HG03342 (cell line): ENCODE measurements around the gene ADAMTS20.

ENCODE experiments used
- ATAC-seq: cut with Tn5 transposase; IDR thresholded peaks from one replicate; pipeline ENCODE4 v1.9.1; 2021; ENCODE audit warnings: mild to moderate bottlenecking, moderate library complexity; ENCODE audit not compliant: unreplicated experiment

Gene ADAMTS20

DNA sequence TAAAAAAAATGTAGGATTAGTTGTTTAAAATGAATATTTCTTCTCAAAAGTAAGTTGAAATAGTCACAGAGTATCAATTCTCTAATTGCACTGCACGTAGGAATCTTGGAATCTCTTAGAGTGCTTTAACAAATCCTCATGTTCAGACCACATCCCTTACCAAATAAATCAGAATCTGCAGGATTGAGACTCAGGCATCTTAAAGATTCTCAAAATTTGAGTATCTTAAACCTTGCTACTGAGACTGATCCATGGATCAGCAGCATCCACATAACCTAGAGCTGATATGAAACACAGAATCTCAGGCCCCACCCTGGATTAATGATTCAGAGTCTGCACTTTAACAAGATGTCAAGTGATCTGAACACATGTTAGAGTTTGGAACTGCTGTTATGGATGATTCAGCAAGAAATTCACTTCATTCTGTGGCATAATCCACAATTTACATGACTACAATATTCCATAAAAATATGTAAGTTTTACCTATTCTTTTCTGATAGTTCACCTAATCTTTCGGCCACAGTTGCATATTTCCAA lies 58.7 kb downstream of the ADAMTS20 start:
- ATAC-seq = no peak

DNA sequence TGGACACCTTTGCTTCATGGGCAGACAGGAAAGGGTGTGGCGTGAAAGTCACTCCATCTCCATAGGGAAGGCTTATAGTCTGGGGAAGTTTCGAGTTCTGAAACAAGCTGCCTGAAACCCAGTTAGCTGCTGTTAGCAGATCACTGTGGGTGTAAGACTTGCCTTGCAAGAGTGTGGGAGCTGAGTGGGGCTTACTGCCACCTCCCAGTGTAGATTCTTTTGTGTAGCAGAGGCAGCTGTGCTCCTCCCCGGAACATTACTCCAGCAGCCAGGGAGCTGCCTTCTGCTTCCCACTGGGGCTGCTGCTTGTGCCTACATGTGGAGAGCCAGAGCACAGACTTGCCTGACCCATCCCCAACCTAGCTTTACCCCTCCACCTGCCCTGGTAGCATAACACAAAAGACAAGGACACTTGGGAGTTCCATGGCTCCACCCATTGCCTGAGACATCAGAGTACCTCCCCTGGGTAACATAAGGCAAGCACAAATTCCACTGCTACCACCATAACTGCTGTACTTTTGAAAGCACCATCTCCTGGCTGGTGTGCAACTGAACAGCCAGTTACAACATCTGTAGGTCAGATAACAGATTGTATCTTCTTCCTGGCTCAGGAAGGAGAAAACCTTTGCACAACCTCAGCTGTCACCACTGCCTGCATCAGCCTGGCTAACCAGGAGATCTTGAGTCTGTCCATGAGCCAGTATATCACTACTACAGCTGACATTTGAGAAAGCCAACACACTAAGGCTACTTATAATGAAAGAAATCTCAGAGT lies 69.5 kb downstream of the ADAMTS20 start:
- ATAC-seq = no peak

DNA sequence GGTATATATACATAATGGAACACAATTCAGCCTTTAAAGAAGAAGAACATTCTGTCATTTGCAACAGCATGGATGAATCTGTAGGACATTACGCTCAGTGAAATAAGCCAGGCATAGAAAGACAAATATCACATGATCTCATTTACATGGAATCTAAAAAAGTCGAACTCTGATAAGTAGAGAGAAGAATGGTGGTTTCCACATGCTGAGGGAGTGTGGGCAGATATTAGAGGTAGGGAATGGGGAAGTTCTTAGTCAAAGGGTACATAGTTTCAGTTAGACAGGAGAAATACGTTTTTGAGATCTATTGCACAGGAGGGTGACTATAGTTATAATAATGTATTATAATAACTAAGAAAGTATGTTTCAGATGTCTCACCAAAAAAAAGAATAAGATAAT lies 71.4 kb downstream of the ADAMTS20 start:
- ATAC-seq = no peak

DNA sequence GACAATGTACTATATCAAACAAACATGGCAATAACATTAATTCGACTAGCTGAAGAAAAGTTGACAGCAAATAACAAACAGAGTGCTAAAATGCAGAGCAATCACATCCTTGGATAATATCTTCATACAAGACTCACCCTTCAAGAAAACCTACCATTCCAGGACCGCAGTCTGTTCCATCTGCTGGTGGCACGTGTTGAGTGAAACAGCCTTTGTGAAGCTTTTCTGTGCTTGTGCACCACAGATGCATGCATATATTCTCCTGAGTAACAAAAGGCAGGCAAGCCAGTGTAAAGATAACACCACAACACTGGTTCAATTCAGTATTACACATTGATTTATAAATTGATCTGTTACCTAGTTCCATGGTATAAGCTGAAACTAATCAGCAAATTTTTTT lies 89.3 kb downstream of the ADAMTS20 start:
- no peak for ATAC-seq

DNA sequence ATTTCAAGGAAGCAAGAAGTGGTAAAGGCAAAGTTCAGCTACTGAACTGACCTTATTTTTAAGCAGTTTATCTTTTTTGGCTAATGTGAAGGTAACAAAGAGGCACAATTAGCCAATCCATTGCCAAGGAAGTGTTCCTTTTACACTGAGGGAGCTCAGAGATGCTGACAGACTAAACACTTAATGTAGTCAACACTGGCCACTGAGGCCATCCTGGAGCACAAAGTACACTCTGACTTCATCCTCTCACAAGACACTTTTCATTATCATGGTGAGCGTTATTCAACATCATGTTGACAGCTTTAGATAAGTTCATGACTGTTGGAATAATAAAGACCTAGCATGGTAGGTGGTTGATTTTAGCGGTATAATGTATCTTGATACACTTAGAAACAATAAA lies 89.9 kb downstream of the ADAMTS20 start:
- ATAC-seq = no peak

DNA sequence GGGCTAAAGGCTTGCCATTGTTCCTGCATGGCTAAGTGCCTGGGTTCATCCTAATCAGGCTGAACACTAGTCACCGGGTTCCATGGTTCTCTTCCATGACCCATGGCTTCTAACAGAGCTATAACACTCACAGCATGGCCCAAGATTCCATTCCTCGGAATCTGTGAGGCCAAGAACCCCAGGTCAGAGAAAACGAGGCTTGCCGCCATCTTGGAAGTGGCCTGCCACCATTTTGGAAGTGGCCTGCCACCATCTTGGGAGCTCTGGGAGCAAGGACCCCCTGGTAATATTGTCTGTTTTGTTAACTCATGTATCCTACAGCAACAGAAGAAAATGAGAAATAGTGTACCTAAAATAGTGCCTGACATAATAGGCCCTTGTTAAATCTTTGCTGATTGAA lies 92.7 kb downstream of the ADAMTS20 start:
- ATAC-seq = no peak

DNA sequence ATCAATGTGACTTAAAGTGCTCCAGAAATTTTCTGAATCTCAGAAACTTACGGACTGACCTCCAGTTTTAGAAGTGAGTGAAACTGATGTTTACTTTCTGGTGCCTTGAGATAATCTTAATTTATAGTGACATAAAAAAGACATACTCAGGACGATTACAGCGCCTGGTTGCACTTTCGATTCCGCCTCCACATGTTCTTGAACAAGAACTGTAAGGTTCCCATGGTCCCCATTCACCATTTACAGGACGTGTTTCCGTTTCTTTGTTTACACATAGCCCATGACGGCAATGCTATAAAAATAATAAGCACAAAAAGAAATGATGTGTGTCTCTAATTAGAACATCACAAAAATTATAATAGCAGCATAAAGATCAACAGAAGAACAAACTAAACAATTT lies 98.2 kb downstream of the ADAMTS20 start:
- no peak for ATAC-seq

DNA sequence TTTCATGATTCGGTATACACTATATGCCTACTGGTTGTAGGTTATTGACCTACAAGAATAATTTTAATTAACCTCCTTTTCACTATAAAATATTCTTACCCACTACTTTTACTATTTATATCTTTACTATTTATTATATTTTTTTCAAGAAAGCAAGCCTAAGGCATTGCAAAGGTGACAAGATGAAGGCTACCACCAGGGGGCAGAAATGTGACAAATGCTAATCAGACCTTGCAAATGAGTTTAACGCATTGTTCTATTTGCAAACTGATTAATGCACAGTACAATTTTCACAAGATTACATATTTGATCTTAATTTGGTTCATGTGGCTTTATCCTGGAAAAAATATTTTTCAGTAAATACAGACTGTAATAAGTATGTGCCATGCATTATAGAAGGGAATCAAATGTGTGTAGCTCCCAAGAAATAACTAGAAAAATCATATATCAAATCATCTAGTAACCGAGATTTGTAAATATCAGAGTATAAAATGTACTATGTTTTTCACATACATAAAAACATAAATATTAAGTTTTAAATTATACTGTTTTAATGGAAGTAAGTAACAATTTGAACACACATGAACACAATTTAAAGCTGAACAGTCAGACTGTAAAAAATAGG lies 107.0 kb downstream of the ADAMTS20 start:
- ATAC-seq = peak; percentile 88

DNA sequence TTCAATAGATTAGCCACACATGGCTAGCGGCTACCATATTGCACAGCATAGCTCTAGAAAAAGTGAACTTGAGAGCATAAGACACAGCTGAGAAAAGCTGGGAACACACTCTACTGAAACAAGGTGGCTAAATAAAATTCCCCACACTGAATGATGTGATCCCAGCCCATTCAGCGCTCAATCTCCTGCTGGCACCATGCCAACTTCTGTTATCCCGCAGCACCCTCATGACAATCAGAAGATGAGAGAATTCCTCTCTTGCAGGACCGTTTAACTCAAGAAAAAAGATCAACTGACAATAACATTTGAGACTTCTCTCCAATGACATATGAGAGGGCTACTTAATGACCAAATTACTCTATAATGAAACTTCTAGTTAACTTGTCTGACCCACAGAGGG lies 115.4 kb downstream of the ADAMTS20 start:
- ATAC-seq = no peak

DNA sequence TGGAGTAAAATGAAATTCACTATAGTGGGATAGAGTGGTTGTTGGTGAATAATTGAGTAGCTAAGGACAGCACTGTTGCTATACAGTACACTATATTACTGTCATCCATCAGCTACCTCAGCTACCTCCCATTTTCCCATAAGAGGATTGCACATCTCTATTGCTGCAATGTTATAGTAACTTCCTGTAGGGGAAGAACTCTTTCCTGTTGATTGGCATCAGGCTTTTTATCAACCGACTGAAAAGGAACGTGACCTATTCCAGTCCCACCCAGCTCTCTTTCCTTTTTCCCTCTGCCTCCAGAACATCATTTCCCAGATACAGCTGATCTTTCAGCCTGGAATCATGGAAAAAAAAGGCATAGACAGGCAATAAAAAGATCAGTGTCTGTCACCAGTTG lies 117.4 kb downstream of the ADAMTS20 start:
- no peak for ATAC-seq

DNA sequence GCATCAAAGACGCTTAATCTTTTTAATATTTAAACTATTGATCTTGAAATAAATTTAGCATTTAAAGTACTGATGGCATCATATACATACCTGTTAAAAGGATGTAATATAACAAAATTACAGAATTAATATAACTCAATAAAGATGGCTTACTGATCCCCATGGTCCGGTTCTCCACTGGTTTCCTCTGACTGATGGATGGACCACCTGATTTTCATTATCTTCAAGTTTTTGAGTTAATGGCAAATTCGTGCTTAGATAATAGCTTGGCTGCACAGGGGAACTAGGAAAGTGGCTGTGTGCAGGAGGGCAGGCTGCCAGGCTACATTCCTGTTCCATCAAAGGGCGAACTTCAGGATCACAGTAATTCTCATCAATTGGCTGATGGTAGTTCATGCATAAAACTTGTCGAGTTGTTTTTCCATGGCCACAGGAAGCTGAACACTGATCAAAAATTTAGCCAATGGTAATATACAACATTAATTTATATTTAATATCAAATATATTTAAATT lies 123.9 kb downstream of the ADAMTS20 start:
- no peak for ATAC-seq

DNA sequence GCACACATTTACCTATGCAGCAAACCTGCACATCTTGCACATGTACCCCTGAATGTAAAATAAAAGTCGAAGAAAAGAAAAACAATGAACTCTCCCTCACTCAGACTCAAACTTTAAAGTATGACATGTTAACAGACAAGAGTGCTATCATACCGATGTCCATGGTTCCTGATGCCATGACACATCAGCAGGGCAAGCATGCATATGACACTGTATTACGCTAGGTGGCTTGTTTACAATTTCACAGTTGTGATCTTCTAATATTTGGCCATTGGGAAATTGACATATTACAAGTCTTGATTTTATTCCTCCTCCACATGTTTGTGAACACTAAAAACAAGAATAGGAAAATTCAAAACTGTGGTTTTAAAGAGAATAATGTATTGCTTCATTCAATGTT lies 126.6 kb downstream of the ADAMTS20 start:
- ATAC-seq = no peak

DNA sequence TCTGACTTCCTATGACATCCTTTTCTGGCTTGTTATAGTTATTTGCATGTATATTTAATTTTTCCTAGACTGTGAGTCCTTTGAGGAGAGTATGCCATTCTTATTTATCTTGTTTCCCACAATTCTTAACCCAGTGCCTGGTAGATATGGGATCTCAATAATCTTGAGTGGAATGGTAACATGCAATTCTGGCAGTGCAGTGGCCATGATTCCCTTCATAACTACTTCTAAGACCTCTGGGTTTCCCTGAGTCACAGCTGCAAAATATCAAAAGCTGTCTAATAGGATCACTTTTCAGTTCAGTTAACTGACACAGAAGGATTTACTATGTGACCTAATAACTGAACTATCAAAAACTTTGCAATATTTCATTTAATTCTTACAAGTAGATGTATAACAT lies 135.0 kb downstream of the ADAMTS20 start:
- no peak for ATAC-seq

DNA sequence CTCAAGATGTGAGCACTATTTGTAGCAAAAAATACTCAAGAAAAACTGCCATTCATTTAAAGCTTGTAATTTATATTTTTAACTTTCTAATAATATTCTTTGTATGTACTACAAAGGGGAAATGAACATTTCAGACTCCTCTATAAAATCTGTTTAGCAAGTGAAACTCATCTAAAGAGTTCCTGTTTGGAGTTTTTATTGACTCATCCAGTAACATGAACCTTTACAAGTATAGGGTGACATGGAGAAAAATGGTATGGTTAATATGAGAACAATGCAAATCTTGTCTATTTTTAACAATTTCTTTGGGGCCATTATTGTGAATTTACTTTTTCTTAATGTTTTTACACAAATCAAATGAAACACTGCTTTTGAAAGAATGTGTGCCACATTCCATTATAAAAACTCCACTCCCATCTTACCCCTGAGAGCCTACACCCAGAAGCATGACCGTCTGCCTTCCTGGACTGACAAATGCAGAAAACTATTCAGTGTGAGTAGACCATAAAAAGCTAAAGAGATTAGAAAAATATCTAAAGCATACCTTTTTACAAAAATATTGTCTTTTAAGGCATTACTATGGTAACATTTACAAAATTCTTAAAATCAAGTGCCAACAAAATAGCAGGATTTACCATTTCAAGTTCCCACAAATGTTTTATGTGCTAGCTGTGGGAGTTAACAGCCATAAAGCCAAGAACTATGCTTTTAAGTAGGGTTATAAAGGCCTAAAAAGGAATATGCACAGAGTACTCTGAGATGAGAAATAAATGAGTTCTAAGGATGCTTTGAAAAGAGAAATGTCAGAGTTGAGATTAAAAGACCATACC lies 144.0 kb downstream of the ADAMTS20 start:
- peak; percentile 91 for ATAC-seq

DNA sequence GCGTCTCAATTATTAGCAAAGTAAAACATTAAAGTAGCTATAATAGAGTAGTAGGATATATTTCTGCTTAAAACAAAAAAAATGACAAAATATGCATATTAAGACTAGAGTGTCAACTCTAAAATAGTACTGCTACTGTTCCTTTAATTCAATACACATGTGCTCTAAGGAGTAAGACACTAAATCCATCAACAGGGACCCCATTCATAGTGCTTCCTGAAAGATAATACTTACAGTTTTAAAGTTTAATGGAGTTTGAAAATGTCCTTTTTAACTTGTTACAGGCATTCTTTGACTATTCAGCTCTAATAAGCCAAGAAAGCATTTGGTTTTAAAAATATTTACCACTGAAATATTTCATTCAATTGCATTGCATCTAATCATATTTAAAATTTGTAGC lies 145.2 kb downstream of the ADAMTS20 start:
- no peak for ATAC-seq

DNA sequence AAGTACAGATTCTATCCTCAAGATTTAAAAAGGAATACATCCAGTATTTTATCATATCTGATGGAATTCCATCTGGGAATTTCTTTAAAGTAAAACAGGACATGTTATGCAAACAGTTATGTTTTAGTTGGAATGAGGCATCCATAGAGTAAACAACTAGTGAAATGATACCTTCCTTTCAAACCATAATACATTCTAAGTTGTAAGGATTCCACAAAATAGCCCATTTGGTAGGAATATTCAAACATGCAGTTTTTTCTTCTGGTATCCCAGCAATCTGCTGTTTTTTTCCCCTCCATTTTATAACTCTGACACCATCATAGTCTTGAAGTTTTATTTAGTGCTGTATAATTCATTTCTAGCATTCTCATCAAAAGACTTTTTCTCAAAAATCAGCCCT lies 149.6 kb downstream of the ADAMTS20 start:
- ATAC-seq = no peak

DNA sequence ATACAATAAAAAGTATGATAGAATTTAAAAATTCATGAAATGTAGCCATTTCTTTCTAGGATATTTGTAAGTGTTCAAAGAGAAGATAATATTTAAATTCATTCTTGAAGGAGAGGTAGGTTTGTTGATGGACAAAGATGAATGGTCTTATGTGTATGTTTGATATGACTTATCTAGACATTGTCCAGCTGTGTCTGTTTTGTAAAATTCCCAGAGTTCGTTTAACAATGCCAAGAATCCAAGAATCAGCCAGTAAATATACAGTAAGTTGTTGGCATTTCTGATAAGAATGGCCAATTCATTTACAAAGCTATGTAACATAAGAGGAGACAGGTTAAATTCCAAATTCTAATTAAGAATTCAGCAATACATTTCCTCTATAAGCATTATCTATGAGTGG lies 150.9 kb downstream of the ADAMTS20 start:
- ATAC-seq = no peak

DNA sequence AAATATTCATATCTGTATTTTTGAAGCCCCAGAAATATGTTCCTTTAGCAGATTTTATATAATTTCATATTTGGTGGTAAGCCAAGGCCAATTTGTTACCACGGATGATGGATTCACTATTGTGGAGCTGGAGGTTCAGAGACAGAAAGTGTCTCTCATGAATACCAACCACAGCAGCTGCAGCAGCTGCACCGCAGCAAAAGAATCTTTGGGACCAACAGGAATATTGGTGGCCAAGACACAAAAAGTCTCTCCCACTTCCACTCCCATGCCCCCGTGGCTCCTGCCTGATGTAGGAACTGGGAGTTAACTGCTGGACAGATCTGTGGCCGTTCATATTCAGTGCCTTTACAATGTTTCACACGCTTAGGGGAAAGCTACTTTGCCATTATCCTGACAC lies 155.3 kb downstream of the ADAMTS20 start:
- no peak for ATAC-seq

DNA sequence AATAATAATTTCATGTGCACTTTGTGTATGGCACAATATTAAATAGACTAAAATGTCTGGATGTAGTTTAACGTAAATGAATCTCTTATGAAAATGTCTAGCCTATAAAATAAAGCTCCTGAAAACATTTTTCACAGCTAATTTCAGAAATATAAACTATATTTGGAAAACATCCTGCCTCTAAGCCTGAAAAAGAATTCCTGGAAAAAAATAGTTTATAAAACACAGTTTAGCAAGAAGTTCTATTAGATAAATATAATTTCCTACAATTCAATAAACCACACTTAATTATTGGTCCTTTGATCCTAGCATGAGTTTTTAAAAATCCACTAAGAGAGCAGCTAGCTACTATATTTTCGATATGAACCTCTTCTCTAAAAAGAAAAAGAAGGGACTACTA lies 159.9 kb downstream of the ADAMTS20 start:
- ATAC-seq = no peak

DNA sequence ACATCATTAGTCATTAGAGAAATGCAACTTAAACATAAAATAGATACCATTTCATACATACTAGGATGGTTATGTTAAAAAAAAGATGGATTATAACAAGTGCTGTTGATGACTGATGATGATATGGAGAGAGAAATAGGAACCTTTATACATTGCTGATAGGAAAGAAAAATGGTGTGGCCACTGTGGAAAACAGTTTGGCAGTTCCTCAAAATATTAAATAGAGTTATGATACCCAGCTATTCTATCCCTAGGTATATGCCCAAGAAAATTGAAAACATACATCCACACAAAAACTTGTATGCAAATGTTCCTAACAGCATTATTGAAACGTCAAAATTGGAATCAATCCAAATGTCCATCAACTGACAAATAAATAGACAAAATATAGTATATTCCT lies 170.1 kb downstream of the ADAMTS20 start:
- no peak for ATAC-seq

DNA sequence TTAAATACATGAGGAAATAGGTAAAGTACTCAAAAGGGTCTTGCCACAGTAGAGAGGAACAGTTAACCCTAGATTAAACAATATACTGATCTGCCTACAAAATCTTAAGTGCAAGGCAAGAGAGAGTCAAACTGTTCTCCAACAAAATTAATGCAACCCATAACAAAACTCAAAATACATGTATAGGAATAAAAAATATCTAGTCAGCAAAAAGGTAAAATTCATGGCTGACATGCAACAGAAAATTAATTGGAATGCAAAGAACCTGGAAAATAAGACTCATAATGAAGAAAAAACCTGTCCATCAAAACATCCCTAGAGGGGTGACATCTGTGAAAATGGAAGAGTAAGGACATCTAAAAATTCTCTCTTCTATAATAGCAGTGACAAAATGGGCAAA lies 173.6 kb downstream of the ADAMTS20 start:
- ATAC-seq = no peak
